IMR-90 (cell line): ENCODE measurements around the gene FSTL5. TPM values are rescaled to one million over a fixed set of nuclear protein-coding genes. Genes with fewer than 3 reads are reported as not detected.

Experiments used
- ATAC-seq: fragments of 200-7000 bp; cut with Tn5 transposase; 2 replicates; pipeline ENCODE4 v1.9.1; 2020; ENCODE audit warnings: low read depth, mild to moderate bottlenecking, moderate library complexity
- BruUV-seq: library from RNA; stranded (reverse); fragments of 400-500 nt; replicated peaks from 2 replicates; lab custom pipeline; 2021; lab: Mats Ljungman, UMichigan
- CTCF ChIA-PET: fragments of 300-600 bp; formaldehyde crosslinking; extraction: SDS; loops from one replicate; lab custom pipeline; 2021; ENCODE audit warnings: antibody characterized with exemption; lab: Yijun Ruan, JAX
- POLR2A ChIA-PET: fragments of 300-600 bp; sonication (Branson Sonifier 250); formaldehyde crosslinking; loops from one replicate; lab custom pipeline; 2022; ENCODE audit warnings: antibody characterized with exemption; ENCODE audit not compliant: unreplicated experiment; lab: Charles Lee
- DNase-seq: peaks from one replicate; pipeline ENCODE4 v3.0.0; 2013
- H2AFZ ChIP-seq: replicated peaks from 2 replicates; pipeline ENCODE3; 2013; ENCODE audit warnings: low read length, mild to moderate bottlenecking; ENCODE audit not compliant: poor library complexity
- H2AK5ac ChIP-seq: 2 replicates; pipeline ENCODE4 v1.6.1; 2013; ENCODE audit warnings: low read depth, low read length, inconsistent platforms
- H2AK9ac ChIP-seq: replicated peaks from 2 replicates; pipeline ENCODE3; 2013; ENCODE audit warnings: mild to moderate bottlenecking, low read depth, low read length, moderate library complexity; ENCODE audit not compliant: poor library complexity
- H2BK120ac ChIP-seq: 2 replicates; pipeline ENCODE4 v1.6.1; 2013; ENCODE audit warnings: low read depth, low read length, inconsistent platforms
- H2BK15ac ChIP-seq: 3 replicates; pipeline ENCODE4 v1.6.1; 2013; ENCODE audit warnings: low read depth, low read length, inconsistent platforms
- H2BK20ac ChIP-seq: 2 replicates; pipeline ENCODE4 v1.6.1; 2013; ENCODE audit warnings: low read depth, mild to moderate bottlenecking, inconsistent platforms, low read length, moderate library complexity
- H2BK5ac ChIP-seq: 2 replicates; pipeline ENCODE4 v1.6.1; 2013; ENCODE audit warnings: mild to moderate bottlenecking, low read depth, low read length, inconsistent platforms; ENCODE audit not compliant: poor library complexity, severe bottlenecking
- H3K14ac ChIP-seq: replicated peaks from 2 replicates; pipeline ENCODE4 v1.6.1; 2013; ENCODE audit warnings: low read depth, low read length, inconsistent platforms
- H3K18ac ChIP-seq: 2 replicates; pipeline ENCODE4 v1.6.1; 2013; ENCODE audit warnings: low read depth, low read length, control low read depth
- H3K23ac ChIP-seq: 2 replicates; pipeline ENCODE4 v1.6.1; 2013; ENCODE audit warnings: low read depth, low read length, inconsistent platforms
- H3K27ac ChIP-seq: 2 replicates; pipeline ENCODE4 v1.5.1; 2013; ENCODE audit warnings: mild to moderate bottlenecking, control low read depth, low read length; ENCODE audit not compliant: insufficient read depth
- H3K27me3 ChIP-seq: 2 replicates; pipeline ENCODE4 v1.6.1; 2013; ENCODE audit warnings: low read length; ENCODE audit not compliant: control insufficient read depth, insufficient read depth
- H3K36me3 ChIP-seq: 2 replicates; pipeline ENCODE4 v1.6.1; 2013; ENCODE audit warnings: low read length, mixed read lengths; ENCODE audit not compliant: control insufficient read depth, insufficient read depth
- H3K4ac ChIP-seq: 2 replicates; pipeline ENCODE4 v1.6.1; 2013; ENCODE audit warnings: low read depth, low read length, inconsistent platforms
- H3K4me1 ChIP-seq: 2 replicates; pipeline ENCODE4 v1.6.1; 2013; ENCODE audit warnings: low read length, mixed read lengths; ENCODE audit not compliant: control insufficient read depth, insufficient read depth
- H3K4me2 ChIP-seq: 2 replicates; pipeline ENCODE4 v1.6.1; 2013; ENCODE audit warnings: low read depth, mild to moderate bottlenecking, control low read depth, low read length, moderate library complexity
- H3K4me3 ChIP-seq: 2 replicates; pipeline ENCODE4 v1.5.1; 2013; ENCODE audit warnings: low read depth, mild to moderate bottlenecking, control low read depth, low read length, moderate library complexity; ENCODE audit not compliant: insufficient read depth
- H3K56ac ChIP-seq: 2 replicates; pipeline ENCODE4 v1.6.1; 2013; ENCODE audit warnings: low read length, inconsistent platforms; ENCODE audit not compliant: insufficient read depth; ENCODE audit errors: extremely low read depth
- H3K79me1 ChIP-seq, 2 experiments: 2 replicates each; pipeline ENCODE4 v1.6.1; 2013; ENCODE audit warnings: low read length in 2 of 2, inconsistent platforms in 1 of 2, low read depth in 1 of 2
- H3K9ac ChIP-seq: 2 replicates; pipeline ENCODE4 v1.6.1; 2013; ENCODE audit warnings: low read depth, low read length, control low read depth
- H3K9me1 ChIP-seq: 2 replicates; pipeline ENCODE4 v1.6.1; 2013; ENCODE audit warnings: low read length, inconsistent platforms; ENCODE audit not compliant: insufficient read depth
- H3K9me3 ChIP-seq: 2 replicates; pipeline ENCODE4 v1.6.1; 2013; ENCODE audit warnings: low read length; ENCODE audit not compliant: control insufficient read depth, insufficient read depth
- H4K20me1 ChIP-seq: 2 replicates; pipeline ENCODE4 v1.6.1; 2013; ENCODE audit warnings: low read length, inconsistent platforms; ENCODE audit not compliant: insufficient read depth
- H4K5ac ChIP-seq: 2 replicates; pipeline ENCODE4 v1.6.1; 2013; ENCODE audit warnings: mild to moderate bottlenecking, low read depth, low read length, control low read depth
- H4K8ac ChIP-seq, 2 experiments: 2 replicates each; pipeline ENCODE4 v1.6.1; 2013; ENCODE audit warnings: low read depth in 2 of 2, low read length in 2 of 2, control low read depth in 1 of 2, inconsistent platforms in 1 of 2
- H4K91ac ChIP-seq: 2 replicates; pipeline ENCODE4 v1.6.1; 2013; ENCODE audit warnings: low read depth, low read length, inconsistent platforms; ENCODE audit not compliant: insufficient read depth
- MAFK ChIP-seq: IDR thresholded peaks from 2 replicates; pipeline ENCODE4 v1.6.1; 2012; ENCODE audit warnings: low read depth, low read length, improper control_type of control experiment
- NFE2L2 ChIP-seq: fragments of 150-350 bp; IDR thresholded peaks from 2 replicates; pipeline ENCODE4 v1.6.1; 2016; ENCODE audit warnings: low read depth, mild to moderate bottlenecking, low read length
- SMC3 ChIP-seq: fragments of 150-350 bp; IDR thresholded peaks from 2 replicates; pipeline ENCODE4 v1.6.1; 2016; ENCODE audit warnings: low read depth, mild to moderate bottlenecking, antibody characterized with exemption, low read length, moderate library complexity
- WGBS, 2 experiments: methylation state at CpG; one replicate each; pipeline versions ENCODE4 v1.1.5 to v1.1.7; 2013; ENCODE audit warnings: missing lambda C conversion rate in 2 of 2; ENCODE audit not compliant: insufficient read length in 1 of 2; ENCODE audit errors: extremely low coverage in 2 of 2; 5-methylcytosine and 5-hydroxymethylcytosine counted together
- dilution Hi-C: fragments of 300-500 bp; cut with HindIII; formaldehyde crosslinking; loops from one replicate; pipeline ENCODE4 v1.14.3; 2018; ENCODE audit warnings: low sequenced_read_pairs; ENCODE audit not compliant: unreplicated experiment
- in situ Hi-C: fragments of 300-500 bp; cut with MboI; formaldehyde crosslinking; loops from 3 replicates; pipeline ENCODE4 v1.14.3; 2019; ENCODE audit warnings: low sequenced_read_pairs, inconsistent platforms, mixed read lengths
- intact Hi-C: fragments of 100-400 bp; cut with micrococcal nuclease; formaldehyde crosslinking; loops from 2 replicates; pipeline ENCODE4 v1.10.0; 2022
- polyA plus RNA-seq, 3 experiments: library from polyadenylated mRNA; depleted of rRNA; stranded (reverse); fragments of >200 nt; gene quantifications; 2 replicates each; pipeline ENCODE4 v1.2.3, GENCODE V29; 2012; ENCODE audit warnings: low replicate concordance in 1 of 3
- total RNA-seq: library from RNA; depleted of rRNA; stranded (reverse); fragments of >200 nt; gene quantifications from 2 replicates; pipeline ENCODE4 v1.2.3, GENCODE V29; 2012

Gene FSTL5
- total and polyA plus RNA-seq, 2 of the 4 experiments (the other 2 are of a cell fraction) = under 0.01 TPM; not detected in 1

DNA sequence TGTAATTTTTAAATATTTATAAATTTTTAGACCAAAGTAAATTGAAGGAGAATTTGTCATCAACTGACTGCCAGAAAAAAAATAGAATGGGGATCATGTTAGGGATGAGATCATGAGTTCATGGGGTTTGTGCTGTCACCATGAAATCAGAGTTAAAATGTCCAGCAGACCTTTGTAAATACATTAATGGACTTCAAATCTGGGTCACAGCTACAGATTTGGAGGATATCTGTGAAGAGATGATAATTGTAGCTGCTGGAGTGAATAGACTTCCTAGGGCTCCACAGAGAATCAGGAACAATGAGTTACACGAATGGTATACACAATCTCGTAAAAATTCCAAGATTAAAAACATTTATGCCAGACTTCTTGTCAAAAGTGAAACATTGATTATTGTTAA lies 6.6 kb downstream of the FSTL5 start:
- POLR2A ChIA-PET = no interaction called here
- Histone ChIP-seq H3K18ac (no peak overlapping the region), H4K8ac (no peak overlapping the region), H3K23ac (no peak overlapping the region), H2AK5ac (no peak overlapping the region), H4K20me1 (no peaks in the 10 kb centered on the region), H3K27ac (no peak overlapping the region), H3K56ac (no peak overlapping the region), H3K27me3 (no peaks in the 10 kb centered on the region), H3K9ac (no peak overlapping the region), H3K4ac (no peak overlapping the region), H2BK120ac (no peak overlapping the region), H3K79me1 (no peaks in the 10 kb centered on the region), H2AK9ac (no peak overlapping the region), H3K36me3 (no peaks in the 10 kb centered on the region), H2BK5ac (no peak overlapping the region), H3K4me1 (no peaks in the 10 kb centered on the region), H3K9me1 (no peaks in the 10 kb centered on the region), H3K4me3 (no peak overlapping the region), H2BK20ac (no peak overlapping the region), H2BK15ac (no peak overlapping the region), H3K4me2 (no peak overlapping the region), H2AFZ (no peak overlapping the region), H4K91ac (no peak overlapping the region), H4K5ac (no peak overlapping the region), H3K14ac (no peak overlapping the region), H3K9me3 (no peaks in the 10 kb centered on the region)
- intact Hi-C loops (no loop called here), in situ Hi-C loops (no loop called here), dilution Hi-C loops (no loop called here)
- no peak for TF ChIP-seq MAFK
- no peak for TF ChIP-seq SMC3
- TF ChIP-seq NFE2L2 = no peak
- DNase-seq (no peak), ATAC-seq (no peak)
- no CpG with 5 or more reads among the region's 2 CpGs for WGBS, 2 experiments
- BruUV-seq = no TSS peak
- CTCF ChIA-PET = no interaction called here
